ENCODE results near the gene CTDP1.

Gene CTDP1

DNA sequence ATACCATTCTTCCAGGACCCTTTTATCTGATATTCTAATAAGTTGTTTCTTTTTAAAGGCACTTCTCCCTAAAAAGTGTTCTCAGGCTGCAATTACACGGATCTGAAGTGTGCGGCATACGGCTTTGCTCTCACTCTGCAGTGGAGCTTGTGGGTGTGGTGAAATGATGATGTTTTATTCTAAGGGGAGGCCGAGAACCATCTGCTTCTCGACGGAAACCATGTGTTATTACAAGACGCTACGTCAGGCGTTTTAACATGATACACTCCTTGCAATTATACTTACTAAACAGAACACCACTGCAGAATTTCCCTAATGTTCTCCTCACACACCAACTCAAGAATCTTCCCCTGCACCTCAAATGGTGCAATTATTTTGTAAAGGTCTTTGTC is 34.9 kb upstream of the CTDP1 start:
- DNase-seq: no peak

DNA sequence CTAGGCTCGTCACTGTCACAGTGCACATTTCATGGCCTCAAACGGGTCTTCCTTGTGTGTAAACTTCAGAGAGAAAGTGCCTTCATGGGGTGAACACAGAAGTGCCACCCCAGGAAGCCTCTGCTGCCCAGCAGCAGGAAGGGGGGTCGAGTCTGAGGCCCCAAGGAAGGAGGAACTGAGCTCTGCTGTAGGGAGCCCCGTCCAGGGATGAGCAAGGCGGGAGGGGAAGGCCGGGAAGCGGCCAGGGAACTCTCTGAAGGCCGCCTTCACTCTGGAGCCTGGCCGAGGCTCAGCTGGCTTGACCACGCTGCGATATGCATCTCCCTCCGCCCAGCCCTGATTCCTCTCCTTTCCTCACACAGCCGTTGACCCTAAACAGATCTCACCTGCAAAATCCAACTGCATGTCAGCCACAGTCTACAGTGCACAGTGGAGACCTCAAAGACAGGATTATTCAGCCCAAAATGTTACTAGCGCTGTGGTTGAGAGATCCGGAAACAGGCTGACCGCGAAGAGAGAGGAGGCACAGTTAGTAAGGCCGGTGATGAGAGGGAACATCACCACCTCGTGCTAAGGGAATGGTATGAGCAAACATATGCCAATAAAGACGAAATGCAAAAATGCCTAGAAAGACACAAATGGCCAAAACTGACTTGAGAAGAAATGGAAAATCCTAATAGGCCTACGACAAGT is 34.2 kb upstream of the CTDP1 start:
- DNase-seq: no peak

DNA sequence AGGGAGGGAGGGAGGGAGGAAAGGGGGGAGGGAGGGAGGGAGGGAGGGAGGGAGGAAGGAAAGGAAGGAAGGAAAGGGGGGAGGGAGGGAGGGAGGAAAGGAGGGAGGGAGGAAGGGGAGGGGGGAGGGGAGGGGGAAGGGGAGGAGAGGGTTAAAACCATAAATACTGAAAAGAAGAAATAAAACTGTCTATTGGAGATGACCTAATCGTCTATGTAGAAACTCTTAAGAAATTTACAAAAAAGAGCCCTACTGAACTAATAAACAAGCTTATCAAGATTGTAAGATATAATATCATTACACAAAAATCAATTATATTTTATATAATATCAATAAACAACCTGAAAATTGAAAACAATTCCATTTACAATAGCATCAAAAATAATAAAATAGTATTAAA is 32.3 kb upstream of the CTDP1 start:
- no peak for DNase-seq

DNA sequence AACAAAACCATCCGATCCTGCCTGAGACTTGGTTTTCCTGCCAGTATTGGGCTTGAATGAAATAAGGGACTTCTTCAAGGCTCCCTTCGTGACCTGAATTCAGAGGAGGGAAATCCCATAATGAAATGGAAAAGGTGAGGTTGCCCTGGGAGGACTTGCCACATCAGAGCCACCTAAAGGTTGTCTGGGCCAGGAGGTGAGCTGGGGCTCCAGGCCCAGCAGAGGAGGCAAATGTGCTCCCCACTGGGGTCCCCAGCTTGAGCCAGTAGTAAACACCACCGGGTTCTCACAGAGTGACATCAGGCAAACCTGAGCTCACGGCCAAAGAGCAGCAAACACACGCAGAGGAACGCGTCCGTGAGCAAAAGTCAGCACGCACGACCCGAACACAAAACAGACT is 28.6 kb upstream of the CTDP1 start:
- no peak for DNase-seq

DNA sequence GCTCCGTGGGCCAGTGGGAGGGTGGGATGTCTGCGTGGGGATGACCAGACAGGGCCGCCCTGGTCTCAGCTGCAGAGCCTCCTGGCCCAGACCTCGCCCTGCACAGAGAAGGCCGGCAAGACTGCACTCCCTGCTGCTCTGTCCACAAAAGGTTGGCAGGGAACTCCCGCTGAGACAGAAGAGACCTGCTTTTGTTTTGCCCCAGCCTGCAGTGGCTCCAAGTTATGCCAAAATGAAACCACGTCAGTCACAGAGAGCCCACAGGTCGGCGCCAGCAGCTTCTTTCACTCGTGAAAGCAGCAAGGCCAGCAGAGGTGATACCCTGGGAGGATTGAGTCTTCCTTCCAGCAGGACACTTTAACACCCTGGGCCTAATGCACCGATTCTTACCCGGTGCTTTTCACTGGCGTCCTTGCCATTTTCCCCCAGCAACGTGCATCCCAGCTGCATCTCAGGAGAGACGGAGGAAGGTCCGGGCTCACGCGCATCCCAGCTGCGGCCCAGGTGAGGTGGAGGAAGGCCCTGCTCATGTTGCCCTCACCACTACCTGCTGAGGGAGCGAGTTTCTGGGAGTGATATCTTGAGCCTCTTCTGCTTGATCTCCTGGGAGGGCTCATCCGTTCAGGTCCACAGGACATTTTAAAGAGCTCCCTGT is 22.1 kb upstream of the CTDP1 start:
- no peak for DNase-seq

DNA sequence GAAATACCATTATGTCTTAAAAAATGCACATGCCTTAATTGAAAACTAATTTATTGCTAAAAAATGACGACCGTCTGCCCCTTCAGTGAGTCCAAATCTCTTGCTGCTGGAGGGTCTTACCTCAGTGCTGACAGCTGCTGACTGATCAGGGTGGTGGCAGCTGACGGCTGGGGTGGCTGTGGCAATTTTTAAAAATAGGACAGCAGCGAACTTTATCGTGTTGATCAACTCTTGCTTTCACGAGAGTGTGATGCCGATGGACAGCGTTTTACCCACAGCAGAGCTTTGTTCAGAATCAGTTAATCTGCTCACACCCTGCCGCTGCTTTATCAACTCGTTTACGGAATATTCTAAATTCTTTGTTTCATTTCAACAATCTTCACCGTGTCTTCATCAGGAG is 21.2 kb upstream of the CTDP1 start:
- no peak for DNase-seq

DNA sequence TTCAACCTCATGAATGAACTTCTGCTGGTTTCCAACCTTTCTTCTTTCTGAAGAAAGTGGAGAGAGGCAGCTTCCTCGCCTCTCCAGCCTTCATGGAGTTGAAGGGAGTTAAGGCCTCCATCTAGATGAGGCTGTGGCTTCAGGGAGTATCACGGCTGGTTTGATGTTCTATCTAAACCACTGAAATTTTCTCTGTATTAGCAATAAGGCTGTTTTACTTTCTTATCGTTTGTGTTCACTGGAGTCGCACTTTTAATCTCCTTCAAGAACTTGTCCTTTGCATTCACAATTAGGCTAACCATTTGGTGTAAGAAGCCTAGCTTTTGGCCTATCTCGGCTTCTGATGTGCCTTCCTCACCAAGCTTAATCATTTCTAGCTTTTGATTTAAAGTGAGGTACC is 19.9 kb upstream of the CTDP1 start:
- no peak for DNase-seq

DNA sequence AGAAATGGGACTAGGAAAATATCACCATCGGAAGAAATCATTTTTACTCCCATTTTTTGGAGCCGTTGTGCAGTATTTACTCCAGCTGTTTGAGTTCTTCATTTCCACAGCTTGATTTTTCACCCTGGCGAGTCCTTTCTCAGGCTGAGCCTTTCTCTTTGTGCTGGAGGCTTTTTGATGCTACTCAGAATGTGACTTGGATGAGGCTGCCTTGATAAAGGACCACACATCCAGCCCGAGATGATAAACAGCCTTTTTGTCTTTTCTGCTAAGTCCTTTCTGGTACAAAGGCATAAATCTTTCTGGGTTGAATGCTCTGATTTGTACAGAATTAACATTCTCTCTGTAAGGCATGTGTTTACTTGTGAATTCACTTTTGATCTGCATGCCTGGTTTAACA is 17.6 kb upstream of the CTDP1 start:
- no peak for DNase-seq

DNA sequence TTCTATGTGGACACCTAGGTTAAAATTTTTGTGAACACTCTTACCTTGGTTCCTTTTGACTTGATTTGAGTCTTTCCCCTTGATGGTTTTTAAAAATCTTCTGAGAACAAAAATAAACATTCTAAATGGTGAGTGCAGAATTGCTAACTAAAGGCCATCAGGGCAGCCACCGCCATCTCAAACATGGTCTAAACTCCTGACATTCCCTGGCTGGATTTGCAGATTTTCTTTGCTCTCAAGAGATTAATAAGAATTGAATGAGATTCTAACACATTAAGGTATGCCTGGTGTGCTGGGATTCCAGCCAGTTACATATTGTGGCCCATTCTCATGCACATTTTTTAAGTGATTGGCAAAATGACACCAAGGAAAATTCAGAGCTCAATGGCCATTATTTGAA is 17.2 kb upstream of the CTDP1 start:
- DNase-seq: no peak

DNA sequence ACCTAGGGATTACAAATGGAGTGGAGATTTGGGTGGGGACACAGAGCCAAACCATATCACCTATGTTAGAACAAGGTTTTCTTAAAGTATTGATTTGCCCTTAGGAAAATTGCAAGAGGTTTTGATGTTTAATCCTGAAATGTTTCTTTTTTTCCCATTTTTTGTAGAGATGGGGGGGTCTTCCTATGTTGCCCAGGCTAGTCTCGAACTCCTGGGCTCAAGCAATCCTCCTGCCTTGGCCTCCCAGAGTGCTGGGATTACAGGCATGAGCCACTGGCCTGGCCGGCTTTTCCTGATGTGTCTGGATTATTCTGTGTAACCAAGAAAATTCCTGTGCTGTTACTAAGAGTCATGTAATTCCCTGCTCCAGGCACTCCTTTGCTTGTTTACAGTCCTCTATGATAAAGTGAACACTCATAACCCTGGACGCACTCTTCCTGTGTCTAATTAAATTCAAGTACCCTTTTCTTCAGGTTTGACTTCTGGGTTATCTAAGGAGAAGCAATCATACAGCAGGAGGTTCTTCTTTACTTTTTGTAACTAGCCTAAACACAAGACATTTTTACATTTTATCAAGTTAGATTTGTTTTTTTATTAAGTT is 15.0 kb upstream of the CTDP1 start:
- DNase-seq: no peak

DNA sequence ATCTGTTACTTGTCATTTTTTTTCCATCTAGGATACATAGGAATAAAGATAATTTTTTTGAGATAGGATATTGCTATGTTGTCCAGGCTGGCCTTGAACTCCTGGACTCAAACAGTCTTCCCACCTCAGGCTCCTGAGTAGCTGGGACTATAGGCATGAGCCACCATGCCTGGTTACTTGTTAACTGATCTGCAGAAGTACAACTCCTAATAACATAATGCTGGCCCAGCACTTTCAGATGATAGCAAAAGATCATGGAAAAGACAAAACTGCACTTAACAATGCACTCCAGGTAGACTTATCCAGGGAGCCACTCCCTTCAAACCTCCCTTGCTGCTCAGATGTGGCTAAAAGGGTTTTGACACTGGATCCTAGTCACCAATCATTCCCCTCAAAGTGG is 11.4 kb upstream of the CTDP1 start:
- no peak for DNase-seq

DNA sequence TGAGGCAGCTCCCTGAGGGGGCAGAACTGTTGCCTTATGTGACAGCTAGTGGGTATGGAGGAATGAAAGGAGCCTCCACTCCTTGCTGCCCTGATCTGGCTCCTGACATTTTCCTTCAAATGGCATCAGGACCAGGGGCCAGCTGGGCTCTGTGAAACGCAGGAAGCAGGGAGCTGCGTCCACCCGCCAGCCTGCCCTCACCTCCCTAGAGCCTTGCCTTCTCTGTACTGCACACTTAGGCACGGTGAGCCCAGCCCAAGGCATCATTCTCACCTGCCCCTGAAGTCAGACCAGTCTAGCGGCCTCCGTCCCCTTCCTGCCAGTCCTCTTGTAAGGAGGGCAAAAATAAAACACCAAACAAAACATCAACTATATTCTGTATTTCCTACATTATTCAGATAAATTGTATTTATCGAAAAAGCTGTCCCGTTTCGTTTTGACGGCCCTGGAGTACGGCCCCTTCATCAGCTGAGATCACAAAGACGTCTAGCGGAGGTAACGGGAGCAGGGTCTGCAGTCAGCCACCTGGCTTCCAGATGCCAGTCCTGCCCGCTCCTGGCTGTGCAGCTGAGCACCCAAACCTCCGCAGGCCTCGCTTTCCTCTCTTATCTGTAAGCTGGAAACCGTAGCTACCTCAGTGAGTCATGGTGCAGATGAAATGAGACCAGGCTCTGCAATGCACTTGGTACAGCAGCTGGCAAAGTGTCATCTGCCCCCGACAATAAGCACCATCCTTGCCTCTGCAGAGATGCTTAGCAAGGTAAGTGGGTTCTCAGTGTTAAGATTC is 6.9 kb upstream of the CTDP1 start:
- DNase-seq: no peak

DNA sequence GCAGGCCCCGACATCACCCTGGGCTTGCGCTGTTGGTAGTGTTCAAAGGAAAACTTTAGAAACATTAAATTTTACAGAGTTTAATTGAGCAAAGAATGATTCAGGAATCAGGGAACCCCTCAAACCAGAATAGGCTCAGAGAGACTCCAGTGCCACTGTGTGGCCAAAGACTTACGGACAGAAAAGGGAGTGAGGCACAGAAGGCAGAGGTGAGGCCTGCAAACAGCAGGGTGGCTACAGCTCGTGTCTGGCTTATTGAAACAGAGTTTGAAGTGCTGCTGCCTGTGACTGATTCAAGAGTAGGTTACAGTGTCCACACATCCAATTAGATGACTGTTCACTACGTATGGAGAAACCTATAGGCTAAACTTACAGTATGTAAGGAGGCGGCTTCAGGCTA is 2.4 kb upstream of the CTDP1 start:
- DNase-seq: no peak

DNA sequence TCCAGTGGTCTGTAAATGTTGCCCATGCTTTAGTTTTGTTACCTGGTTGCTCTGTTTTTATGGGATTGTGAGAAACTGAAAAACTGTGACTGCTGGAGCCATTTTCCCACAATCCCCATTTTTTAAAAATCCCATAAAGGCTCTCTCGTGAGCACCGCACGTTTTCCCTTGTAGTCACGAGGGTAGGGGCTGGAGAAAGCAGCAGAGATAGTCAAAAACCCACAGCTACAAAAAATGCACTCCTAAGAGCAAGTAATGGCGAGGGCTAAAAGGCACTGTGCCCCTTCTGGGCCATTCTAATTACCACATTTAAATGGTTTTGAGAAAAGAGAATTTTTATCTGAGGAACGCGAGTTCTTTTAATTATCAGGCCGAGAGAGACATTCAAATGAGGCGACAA is 1.8 kb upstream of the CTDP1 start:
- no peak for DNase-seq

DNA sequence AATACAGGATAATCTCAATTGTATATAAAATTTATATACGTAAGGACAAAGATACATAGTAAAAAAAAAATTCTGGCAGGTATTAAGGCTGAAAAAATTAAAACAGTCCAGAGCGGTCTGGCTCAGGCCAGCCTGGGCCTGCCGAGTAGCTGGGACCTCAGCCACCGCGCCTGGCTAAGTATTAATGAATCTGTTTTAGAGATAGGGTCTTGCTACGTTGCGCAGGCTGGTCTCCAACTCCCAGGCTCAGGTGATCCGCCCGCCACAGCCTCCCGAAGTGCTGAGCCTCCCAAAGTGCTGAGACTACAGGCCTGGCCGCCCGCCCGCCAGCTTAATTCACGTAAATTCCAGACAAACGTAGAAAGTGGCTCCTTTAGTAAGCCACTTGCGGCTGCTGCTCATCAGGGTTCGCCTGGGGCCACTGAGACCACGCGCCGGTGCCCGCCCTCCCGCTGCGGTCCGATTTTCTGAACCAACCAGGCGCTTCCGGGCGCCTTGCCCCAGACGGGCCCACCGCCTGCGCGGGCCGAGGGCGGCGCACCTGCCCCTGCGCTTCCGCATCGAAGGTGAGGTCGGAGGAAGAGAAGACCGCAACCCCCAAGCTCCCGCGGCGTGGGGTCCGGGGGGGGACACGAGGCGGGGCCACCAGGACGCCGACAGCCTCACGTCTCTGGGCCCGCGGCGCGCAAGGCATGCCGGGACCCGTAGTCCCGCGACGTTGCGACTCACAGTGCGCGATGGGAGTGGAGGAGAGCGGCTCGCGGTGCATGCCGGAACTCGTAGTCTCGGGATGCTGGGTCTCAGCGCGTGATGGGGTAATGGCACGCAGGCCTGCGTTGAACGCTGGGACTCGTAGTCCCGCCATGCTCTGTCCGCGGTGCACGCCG is 695 bp upstream of the CTDP1 start:
- DNase-seq: peak; percentile 100

DNA sequence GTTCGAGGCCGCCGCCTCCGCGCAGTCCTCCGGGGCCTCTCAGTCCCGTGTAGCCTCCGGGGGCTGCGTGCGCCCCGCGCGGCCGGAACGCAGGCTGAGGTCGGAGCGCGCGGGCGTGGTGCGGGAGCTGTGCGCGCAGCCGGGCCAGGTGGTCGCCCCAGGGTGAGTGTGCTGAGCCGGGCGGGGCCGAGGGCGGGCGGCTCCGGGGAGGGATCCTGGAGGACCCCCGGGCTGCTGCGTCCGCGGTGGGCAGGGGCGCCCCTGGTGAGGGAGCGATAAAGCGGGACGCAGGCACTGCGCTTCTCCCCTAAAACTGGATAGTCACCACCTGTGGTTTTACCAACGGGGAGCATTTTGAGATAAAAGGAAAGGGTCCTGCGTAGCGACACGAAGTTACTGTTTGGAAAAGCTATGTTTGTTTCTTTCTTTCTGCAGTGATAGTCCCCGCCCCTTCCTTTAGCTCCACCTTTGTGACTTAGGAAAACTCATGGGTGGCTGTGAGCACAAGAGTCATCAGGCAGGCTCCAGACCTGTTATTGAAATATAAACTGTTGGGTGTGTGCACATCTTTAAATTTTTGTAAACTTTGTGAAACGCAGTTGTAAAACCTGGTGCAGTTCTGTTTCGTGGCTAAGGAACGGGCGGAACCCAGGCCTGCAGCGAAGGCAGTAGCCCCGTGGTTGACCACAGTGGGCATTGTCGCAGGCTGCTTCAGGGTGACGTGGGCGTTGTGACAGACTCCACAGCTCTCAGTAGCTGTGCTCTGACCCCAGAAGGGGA is 687 bp downstream of the CTDP1 start:
- no peak for DNase-seq

DNA sequence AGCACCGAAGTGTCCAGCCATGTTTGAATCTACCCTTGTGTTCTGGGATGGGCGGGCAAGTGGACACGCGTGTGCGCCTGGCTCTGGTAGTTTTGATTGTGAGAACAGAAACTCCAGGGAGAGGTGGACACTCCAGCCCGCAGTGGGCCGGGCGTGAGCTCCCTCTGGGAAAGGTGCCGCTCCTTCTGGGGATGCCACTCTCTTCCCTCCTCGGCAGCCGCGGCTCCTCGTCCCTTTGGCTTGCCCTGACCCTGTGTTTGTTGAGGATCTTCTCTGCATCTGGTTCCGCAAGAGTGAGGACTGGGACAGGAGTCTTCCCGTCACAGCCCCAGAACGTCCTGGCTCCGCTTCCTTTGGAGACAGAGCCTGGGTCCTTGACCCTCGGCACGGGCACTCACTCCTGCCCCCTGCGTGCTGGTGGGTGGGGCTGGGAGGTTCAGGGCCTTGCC is 1.3 kb downstream of the CTDP1 start:
- DNase-seq: no peak

DNA sequence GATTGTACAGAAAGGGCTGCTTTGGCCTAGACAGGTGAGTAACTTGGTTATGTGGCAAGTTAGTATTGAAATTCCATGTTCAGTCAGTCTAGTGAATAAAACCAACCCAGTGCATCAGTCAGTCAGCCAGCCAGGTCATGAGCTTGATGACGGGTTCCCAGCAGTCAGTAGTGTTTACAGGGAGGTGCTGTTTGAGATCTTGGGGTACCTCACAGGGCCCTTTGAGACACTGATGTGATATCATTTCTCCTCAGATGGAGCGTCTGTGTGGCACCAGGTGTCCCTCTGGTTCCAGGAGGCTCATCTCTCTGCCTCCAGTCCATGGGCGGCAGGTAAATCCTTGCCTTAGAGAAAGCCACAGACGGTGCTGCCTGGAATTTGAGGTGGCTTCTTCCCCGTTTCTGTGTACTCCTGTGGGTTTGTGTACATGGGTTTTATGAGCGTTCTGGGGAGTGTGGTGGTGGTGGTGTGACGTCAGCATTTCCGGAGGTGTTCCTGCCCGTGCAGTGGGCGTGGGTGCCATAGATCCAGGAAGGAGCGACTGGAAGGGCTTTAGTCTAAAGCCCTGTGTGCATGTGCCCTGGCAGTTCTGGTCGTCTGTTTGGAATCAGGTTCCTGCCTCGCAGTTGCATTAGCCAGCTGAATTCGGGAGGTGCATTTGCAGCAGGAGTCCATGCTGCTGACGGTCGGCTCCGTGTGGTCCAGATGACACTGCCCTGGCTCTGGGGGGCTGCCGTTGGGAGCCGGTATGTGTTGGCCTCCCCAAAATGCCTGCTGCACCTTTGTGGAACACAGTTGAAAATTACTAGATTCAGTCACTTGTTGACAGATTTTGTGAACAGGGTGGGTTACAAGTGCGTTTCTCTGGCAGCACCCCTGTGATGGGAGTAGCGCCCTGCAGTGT is 2.1 kb downstream of the CTDP1 start:
- no peak for DNase-seq

DNA sequence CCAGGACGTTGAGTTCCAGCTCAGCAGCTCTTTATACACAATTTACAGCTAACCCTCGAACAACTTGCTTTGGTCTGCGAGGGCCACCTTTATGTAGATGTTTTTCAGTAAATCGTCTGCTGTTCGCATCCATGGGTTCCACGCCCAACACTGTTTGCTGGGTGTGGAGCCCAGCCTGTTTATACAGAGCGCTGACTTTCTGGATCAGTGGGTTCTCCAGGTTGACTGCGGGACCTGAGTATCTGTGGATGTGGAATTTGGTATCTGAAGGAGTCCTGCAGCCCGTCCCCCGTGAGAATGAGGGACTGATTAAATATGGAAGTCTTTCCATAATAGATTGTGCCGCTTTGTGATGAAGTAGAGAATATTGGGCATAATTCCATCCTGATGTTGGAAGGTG is 2.9 kb downstream of the CTDP1 start:
- DNase-seq: no peak

DNA sequence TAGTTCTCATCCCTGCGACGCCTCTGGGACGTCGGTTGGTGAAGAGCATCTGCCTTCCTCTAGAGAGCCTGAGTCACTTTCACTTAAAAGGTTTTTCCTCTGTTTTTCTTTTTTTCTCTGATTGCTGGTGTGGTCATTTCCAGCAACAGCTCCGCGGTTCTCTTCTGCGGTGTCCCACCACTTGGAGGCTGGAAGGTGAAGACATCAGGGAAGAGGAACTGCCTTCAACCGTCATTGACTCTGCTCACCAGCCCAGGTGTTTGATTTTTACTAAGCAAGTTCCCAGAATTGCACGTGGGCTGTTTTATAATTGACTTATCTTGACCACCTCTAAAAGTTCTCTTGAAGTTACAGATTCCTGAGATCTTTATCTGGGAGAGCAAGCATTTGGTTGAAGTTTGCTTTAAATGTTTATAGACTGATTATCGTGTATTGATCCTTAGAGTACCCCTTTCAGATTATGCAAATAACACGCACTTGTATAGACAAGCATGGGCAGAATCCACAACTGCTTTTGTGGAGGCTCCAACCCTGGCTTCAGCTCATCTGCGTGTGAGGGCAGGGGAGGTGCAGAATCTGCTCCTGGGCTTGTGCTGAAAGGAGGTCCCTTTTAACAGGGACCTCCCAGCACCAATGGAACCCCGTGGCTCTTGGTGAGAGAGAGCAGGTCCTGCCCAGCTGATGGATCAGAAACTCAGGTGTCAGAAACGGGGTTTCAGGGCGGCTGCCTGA is 3.5 kb downstream of the CTDP1 start:
- no peak for DNase-seq

Measured in islet precursor cell (in vitro differentiated cells).